ENCODE results near the gene DTD2. TPM values are rescaled to one million over a fixed set of nuclear protein-coding genes. Genes with fewer than 3 reads are reported as not detected.

The DTD2 gene
- total RNA-seq, 1 donor from 2014 or later, result 10.3 TPM

DNA sequence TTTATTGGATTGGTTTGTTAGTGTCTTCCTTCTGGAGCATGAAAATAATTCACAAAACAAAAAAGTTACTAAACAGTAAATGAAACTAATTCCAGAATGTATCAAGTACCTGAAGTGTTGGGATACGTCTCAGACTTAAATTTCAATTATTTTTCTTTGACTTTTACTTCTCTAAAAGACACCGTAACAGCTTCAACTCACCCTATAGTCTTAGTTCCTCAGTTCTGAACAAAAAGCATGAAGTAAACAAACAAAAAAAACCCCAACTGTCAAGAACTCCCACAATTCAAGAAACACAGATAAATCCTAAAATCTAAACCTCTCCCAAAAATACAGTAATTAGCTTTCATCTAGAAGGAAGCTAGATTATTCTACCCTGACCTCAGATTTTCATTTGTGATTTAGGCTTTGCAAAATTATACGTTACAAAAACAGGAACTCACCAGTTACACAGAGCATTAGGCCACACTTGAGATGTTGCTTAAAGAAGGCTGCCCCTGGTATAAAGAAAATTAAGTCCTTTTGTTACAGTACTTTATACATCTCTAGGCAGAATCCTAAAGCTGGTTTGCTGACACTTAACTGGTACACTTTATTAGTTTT lies 47.2 kb downstream of the DTD2 start:
- H3K4me3 Mint-ChIP-seq (ENCODE audit: unreplicated experiment), result no peak overlapping the region
- no peaks in the 10 kb centered on the region for H3K36me3 Mint-ChIP-seq (ENCODE audit: unreplicated experiment)
- DNase-seq, result no peak
- H3K4me1 Mint-ChIP-seq (ENCODE audit: low read depth, unreplicated experiment), result peaks cover 5% of the 10 kb centered on the region
- TF ChIP-seq, protein P1, sequence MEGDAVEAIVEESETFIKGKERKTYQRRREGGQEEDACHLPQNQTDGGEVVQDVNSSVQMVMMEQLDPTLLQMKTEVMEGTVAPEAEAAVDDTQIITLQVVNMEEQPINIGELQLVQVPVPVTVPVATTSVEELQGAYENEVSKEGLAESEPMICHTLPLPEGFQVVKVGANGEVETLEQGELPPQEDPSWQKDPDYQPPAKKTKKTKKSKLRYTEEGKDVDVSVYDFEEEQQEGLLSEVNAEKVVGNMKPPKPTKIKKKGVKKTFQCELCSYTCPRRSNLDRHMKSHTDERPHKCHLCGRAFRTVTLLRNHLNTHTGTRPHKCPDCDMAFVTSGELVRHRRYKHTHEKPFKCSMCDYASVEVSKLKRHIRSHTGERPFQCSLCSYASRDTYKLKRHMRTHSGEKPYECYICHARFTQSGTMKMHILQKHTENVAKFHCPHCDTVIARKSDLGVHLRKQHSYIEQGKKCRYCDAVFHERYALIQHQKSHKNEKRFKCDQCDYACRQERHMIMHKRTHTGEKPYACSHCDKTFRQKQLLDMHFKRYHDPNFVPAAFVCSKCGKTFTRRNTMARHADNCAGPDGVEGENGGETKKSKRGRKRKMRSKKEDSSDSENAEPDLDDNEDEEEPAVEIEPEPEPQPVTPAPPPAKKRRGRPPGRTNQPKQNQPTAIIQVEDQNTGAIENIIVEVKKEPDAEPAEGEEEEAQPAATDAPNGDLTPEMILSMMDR (IDR thresholded peaks at IDR 0.05; ENCODE audit: partially characterized antibody, unreplicated experiment), result no peak
- no peaks in the 10 kb centered on the region for H3K9me3 Mint-ChIP-seq (ENCODE audit: unreplicated experiment)
- H3K27me3 Mint-ChIP-seq (ENCODE audit: unreplicated experiment), result no peaks in the 10 kb centered on the region
- no peak overlapping the region for H3K27ac Mint-ChIP-seq (ENCODE audit: unreplicated experiment)

DNA sequence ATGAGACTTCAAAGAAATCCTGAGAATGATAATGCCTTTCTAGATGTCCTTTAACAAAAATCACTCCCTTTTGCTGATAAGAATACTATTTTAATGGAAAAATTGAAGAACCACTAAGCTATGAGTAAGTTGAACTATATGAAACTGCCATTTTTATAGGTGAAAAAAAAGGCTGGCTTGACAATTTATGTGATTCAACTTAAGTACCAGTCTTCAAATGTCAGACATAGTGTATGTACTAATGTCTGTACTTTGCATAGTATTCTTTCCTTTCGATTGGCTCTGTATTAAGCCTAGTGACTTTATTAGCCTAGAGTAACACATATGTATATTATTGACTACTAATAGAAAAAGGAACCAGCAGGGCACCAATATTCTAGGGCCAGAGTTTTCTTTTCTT lies 48.9 kb downstream of the DTD2 start:
- no peaks in the 10 kb centered on the region for H3K36me3 Mint-ChIP-seq (ENCODE audit: unreplicated experiment)
- no peaks in the 10 kb centered on the region for H3K9me3 Mint-ChIP-seq (ENCODE audit: unreplicated experiment)
- DNase-seq, result no peak
- H3K4me1 Mint-ChIP-seq (ENCODE audit: low read depth, unreplicated experiment), result peaks cover 4% of the 10 kb centered on the region
- no peak overlapping the region for H3K4me3 Mint-ChIP-seq (ENCODE audit: unreplicated experiment)
- H3K27ac Mint-ChIP-seq (ENCODE audit: unreplicated experiment), result no peak overlapping the region
- TF ChIP-seq, protein P1 (IDR thresholded peaks at IDR 0.05; ENCODE audit: partially characterized antibody, unreplicated experiment), result no peak
- H3K27me3 Mint-ChIP-seq (ENCODE audit: unreplicated experiment), result no peaks in the 10 kb centered on the region

DNA sequence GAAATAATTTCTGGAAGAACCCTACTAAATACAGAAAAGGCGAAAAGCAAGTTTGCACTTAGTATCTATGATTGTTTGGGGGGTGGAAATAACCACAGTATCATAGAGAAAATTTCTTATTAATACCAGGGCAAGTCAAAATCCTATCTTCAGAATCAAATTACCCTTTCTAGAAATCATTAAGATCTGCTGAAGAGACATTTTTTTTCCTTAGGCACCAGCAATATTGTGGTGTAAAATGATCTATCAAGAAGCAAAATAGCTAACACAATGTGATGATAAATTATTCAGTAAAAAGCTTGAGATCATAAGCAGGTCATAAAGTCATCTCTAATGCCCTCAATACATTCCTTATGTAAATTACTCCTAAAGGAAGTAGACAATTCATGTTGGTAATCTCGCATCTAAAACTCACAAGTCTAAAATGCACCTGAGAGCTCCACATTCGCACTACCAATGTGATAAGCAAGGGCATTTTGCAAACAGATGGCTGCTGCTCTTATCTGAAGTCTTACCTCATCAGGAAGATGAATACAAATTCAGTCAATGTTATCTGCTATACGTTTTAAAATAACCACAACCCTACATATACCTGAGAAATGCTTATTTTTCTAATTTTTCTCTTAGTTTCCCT lies 51.6 kb downstream of the DTD2 start:
- TF ChIP-seq, protein P1 (IDR thresholded peaks at IDR 0.05; ENCODE audit: partially characterized antibody, unreplicated experiment), result no peak
- H3K36me3 Mint-ChIP-seq (ENCODE audit: unreplicated experiment), result no peaks in the 10 kb centered on the region
- no peak overlapping the region for H3K4me3 Mint-ChIP-seq (ENCODE audit: unreplicated experiment)
- H3K27ac Mint-ChIP-seq (ENCODE audit: unreplicated experiment), result no peak overlapping the region
- no peaks in the 10 kb centered on the region for H3K9me3 Mint-ChIP-seq (ENCODE audit: unreplicated experiment)
- no peak for DNase-seq
- peaks cover 4% of the 10 kb centered on the region for H3K4me1 Mint-ChIP-seq (ENCODE audit: low read depth, unreplicated experiment)
- H3K27me3 Mint-ChIP-seq (ENCODE audit: unreplicated experiment), result no peaks in the 10 kb centered on the region

DNA sequence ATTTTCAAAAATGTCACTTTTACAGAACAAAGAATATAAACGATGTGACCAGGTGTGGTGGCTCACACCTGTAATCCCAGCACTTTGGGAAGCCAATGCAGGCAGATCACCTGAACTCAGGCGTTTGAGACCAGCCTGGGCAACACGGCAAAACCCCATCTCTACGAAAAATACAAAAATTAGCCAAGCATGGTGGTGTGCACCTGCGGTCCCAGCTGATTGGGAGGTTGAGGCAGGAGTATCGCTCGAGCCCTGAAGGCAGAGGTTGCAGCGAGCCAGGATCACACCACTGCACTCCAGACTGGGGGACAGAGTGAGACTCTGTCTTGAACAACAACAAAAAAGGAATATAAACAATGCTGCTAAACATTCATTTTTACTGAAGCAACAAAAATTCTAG lies 52.2 kb downstream of the DTD2 start:
- TF ChIP-seq, protein P1 (IDR thresholded peaks at IDR 0.05; ENCODE audit: partially characterized antibody, unreplicated experiment), result no peak

DNA sequence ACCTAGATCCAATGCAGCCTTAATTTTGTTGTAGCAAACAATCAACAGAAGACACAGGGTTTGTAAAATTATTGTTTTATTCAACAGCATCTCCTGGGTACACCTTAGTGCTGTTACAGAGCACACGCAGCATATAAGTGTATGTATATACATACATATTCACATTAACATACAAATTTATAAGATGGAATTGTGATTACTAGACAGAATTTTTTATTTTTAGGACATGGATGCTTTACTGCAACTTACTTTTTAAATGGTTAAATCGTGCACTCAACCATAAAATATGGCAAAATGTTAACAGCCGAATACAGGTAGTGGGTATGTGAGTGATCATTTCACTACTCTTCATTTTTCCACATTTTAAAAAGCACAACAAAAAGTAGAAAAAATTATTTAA lies 53.6 kb downstream of the DTD2 start:
- TF ChIP-seq, protein P1 (IDR thresholded peaks at IDR 0.05; ENCODE audit: partially characterized antibody, unreplicated experiment), result no peak
- H3K27me3 Mint-ChIP-seq (ENCODE audit: unreplicated experiment), result no peaks in the 10 kb centered on the region
- DNase-seq, result no peak
- no peak overlapping the region for H3K4me3 Mint-ChIP-seq (ENCODE audit: unreplicated experiment)
- peaks cover 4% of the 10 kb centered on the region for H3K4me1 Mint-ChIP-seq (ENCODE audit: low read depth, unreplicated experiment)
- H3K27ac Mint-ChIP-seq (ENCODE audit: unreplicated experiment), result no peak overlapping the region
- no peaks in the 10 kb centered on the region for H3K9me3 Mint-ChIP-seq (ENCODE audit: unreplicated experiment)
- no peaks in the 10 kb centered on the region for H3K36me3 Mint-ChIP-seq (ENCODE audit: unreplicated experiment)

More for the DNA sequence above, 52.2 kb downstream of the DTD2 start:
- Mint-ChIP-seq H3K4me3 (ENCODE audit: unreplicated experiment) (no peak overlapping the region), H3K36me3 (ENCODE audit: unreplicated experiment) (no peaks in the 10 kb centered on the region), H3K27me3 (ENCODE audit: unreplicated experiment) (no peaks in the 10 kb centered on the region), H3K4me1 (ENCODE audit: low read depth, unreplicated experiment) (peaks cover 4% of the 10 kb centered on the region), H3K9me3 (ENCODE audit: unreplicated experiment) (no peaks in the 10 kb centered on the region), H3K27ac (ENCODE audit: unreplicated experiment) (no peak overlapping the region)
- DNase-seq, result no peak
